CD4-positive, alpha-beta T cell treated with Interleukin-17A for 1 hour (primary cell): ENCODE data around the gene FAM110D.

Source experiments
- DNase-seq: peaks from one replicate; pipeline ENCODE4 v3.0.0-alpha.2; 2020

The FAM110D gene

DNA sequence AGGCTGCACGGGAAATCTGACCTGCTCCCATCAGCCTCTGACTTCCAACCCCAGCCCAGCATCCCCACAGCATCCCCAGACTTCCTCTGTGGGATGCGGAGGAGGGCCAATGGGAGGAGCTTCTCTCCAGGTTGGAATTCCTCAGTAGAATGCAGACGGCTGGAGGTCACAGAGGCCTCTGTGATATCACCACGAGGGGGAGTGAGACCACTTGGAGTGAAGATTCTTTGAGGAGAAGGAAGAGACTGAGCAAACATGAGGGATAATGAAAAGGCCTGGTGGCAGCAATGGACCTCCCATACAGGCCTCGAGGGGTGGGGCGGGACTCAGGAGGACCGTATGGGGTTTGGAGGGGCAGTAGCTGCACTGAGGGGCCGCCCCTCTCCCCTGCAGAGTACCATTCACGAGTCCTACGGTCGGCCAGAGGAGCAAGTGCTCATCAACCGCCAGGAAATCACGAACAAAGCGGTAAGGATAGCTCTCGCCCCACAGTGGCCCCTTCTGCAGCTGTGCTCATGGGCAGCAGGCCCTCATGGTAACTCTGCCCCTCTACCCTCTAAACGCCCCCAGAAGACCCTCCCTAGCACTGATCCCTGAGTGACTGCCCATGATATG lies 31.6 kb downstream of the FAM110D start, which contains the start of gene CATSPER4:
CATSPER4 (plus strand) TSS at position 230 of the 615 bp plus-strand sequence; CDS start at position 256, 26 bp downstream.
- DNase-seq: peak; percentile 41

DNA sequence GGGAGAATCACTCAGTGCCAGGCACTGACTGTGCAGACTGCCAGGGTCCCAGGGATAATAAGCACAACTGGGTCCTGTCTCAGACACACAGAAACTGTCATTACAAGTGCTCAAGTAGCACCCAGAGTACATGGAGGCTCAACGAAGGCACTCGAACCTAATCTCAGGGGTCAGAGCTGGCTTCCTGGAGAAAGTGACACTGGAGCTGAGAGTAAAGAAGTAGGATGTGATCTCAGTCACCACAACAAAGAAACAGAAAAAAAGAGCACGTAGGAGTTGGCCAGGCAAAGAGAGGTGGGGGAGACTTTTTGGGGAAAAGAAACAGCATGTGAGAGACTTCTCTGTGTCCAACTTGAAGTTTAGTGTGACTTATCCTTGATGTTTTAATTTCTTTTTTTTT lies 32.9 kb downstream of the FAM110D start:
- DNase-seq: no peak

DNA sequence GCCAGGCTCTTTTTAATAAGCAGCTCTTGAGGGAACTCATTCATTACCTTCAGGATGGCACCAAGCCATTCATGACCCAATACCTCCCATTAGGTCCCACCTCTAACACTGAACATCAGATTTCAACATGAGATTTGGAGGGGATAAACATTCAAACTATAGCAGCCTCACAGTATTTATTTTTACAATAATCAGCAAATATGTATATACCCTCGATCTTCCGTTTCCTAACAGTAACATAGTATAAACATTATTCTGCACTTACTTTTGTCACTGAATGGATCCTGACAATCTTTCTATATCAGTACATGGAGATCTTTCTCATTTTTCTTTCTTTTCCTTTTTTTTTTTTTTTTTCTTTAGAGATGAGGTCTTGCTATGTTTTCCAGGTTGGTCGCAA lies 36.9 kb downstream of the FAM110D start:
- no peak for DNase-seq

GRCh38 chr1:26197301-26197700 lies 38.4 kb downstream of the FAM110D start:
- DNase-seq: no peak

- no peak for DNase-seq
These were observed 38.9 kb downstream of the FAM110D start for GRCh38 chr1:26197813-26198212.

- no peak for DNase-seq
These were observed 41.5 kb downstream of the FAM110D start for GRCh38 chr1:26200413-26200812.

- DNase-seq: no peak
These were observed 44.9 kb downstream of the FAM110D start for GRCh38 chr1:26203642-26204318.

GRCh38 chr1:26210147-26210870 lies 51.4 kb downstream of the FAM110D start:
- DNase-seq: no peak

DNA sequence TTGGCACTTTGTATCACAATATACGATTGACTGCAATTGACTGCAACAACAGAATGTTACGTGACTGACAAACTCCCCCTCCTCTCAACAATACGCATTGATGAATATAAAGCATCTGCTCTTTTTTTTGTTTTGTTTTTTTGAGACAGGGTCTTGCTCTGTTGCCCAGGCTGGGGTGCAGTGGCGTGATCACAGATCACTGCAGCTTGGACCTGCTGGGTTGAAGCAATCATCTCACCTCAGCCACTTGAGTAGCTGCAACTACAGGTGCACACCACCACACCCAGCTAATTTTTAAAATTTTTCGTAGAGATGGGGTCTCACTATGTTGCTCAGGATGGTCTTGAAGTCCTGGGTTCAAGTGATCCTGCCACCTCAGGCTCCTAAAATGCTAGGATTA lies 53.8 kb downstream of the FAM110D start:
- no peak for DNase-seq

GRCh38 chr1:26213335-26213905 lies 54.5 kb downstream of the FAM110D start:
- DNase-seq: no peak
